Stimulated activated CD8-positive, alpha-beta memory T cell treated with anti-CD3 and anti-CD28 coated beads, Interleukin-12 subunit alpha, Interleukin-12 subunit beta, amount 100 ng/mL, for 24 hours (primary cell): ENCODE measurements around the gene PTPN13.
"Not testable (repeated sequence)": the region's sequence is repeated elsewhere in the genome, so short reads cannot be mapped to it uniquely, and the experiment has no call there.

Experiments used
- DNase-seq: peaks from one replicate; pipeline ENCODE4 v3.0.0-alpha.2; 2020; ENCODE audit errors: extremely low read depth

The PTPN13 gene

DNA sequence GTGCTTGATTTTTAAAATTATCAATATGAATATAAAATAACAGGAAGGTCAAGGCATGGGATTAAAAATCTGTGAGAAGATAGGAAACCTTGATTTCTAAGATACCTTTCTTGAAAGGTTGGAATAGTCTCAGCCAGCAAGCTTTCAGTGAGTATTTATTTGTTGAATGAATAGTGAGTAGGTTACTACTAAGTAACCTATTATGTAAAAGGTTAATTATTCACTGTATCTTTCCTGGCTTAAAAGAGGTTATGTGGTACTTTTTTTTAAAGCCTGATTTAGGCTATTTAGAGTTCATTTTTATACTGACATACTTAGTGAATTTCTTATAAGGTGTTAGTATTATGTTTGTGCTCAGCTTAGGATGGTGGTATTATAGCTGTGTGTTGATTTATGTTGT lies 123.5 kb downstream of the PTPN13 start:
- DNase-seq, result no peak

DNA sequence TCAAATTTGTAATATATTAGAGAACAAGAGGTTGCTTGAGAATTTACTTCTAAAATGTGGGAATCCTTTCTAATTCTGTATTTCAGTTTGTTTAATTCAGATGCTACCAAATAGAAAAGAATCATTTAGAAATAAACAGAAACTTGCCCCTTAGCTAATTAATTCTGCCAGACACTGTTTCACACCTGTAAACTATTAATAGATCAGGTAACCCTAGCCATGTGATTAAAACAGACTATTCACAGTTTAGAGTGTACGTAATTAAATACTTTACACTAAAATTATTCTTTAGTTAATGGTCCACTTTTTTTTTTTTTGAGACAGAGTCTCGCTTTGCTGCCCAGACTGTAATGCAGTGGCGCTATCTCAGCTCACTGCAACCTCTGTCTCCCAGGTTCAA lies 124.0 kb downstream of the PTPN13 start:
- no peak for DNase-seq

DNA sequence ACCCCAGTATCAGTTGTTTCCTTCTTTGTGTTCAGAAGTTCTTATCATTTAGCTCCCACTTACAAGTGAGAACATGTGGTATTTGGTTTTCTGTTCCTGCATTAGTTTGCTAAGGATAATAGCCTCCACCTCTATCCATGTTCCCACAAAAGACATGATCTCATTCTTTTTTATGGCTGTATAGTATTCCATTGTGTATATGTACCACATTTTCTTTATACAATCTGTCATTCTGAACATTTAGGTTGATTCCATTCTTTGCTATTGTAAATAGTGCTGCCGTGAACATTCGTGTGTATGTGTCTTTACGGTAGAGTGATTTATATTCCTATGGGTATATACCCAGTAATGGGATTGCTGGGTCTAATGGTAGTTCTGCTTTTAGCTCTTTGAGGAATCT lies 125.0 kb downstream of the PTPN13 start:
- DNase-seq, result not testable (repeated sequence)

DNA sequence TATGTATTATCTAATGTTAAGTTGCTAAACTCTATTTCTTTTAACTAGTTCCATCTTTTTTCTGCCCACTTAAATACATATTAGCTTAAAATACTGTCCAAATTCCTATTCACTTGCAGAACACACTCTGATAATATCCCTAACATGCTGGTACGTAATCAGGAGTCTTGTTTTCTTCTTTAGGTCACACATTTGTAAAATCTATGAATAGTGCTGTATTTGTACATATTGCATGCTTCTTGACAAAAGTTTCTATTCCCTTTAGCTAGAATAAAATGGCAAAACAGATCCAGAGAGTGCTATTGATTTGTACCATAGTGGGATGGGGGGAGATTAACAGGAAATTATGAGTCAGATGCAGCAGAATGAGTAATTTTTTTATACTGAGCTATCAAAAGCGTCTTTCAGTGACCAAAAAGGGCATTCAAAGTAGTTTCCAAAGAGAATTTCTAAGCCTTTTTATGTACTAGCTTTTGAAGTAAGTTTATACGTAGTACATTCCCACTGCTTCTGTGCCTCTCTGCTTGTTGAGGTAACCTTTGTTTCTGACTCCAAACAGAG lies 126.5 kb downstream of the PTPN13 start:
- DNase-seq, result no peak

DNA sequence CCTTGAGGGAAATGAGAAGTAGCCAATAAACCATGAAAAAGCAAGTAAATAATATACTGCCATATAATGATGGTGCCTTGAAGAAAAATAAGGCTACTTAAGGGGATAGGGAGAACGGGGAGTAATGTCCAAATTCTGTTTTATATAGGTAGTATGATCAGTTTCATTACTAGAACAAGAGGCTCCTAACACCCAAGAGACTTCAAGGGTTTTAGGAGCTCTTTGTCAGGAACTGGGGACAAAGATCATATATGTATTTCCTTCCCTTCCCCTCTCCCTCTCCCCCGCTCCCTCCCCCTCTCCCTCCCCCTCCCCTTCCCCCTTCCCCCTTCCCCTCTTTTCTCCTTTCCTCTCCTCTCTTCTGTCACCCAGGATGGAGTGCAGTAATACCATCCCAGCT lies 127.3 kb downstream of the PTPN13 start:
- DNase-seq, result no peak

DNA sequence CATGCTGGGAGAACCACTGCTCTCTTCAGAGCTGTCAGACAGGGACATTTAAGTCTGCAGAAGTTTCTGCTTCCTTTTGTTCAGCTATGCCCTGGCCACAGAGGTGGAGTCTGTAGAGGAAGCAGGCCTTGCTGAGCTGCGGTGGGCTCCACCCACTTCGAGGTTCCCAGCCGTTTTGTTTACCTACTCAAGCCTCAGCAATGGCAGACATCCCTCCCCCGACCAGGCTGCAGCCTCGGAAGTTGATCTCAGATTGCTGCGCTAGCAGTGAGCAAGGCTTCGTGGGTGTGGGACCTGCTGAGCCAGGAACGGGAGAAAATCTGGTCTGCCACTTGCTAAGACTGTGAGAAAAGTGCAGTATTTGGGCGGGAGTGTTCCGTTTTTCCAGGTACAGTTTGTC lies 136.2 kb downstream of the PTPN13 start:
- DNase-seq, result no peak

DNA sequence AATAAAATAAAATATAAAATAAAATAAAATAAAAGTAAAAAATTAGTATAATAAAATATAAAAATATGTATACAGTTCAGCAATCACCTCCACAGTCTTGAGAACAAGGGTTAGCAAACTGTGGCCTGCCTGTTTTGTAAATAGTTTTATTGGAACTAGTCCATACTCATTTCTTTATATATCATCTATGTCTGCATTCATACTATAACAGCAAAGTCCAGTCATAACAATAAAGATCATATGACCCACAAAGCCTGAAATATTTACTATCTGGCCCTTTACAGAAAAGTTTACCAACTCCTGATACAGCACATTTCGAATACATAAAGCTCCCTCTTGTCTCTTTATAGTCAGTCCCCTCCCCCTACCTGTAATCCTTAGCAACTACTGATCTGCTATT lies 143.1 kb downstream of the PTPN13 start:
- DNase-seq, result no peak

DNA sequence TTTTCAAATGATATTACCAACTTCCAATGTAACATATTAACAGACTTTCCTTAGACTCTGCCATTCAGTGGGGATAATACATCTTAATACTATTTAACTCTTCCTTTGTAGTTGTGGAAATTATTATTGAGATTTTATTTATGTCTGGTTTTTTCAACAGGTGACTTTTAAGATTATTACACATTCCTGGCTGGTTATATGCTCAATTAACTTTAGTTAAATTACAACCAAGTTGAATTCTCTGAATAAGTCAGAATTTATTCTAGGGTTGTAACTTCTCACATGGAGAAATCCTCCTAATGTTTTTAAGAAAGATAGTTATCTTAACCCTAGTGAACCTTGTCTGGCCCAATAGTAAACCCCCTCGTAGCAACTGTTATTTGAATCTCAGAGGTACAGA lies 147.7 kb downstream of the PTPN13 start:
- no peak for DNase-seq

DNA sequence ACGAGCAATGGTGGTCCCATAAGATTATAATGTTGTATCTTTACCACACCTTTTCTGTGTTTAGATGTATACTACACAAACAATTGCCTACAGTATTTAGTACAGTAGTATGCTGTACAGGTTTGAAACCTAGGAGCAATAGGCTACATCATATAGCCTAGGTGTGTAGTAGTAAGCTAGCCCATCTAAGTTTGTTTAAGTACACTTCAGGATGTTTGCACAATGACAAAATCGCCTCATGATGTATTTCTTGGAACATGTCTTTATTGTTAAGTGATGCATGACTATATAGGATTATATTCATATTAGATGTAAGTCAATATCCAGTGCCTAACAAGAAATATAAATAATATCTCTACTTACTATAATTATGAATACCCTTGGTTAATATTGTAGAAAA lies 150.5 kb downstream of the PTPN13 start:
- DNase-seq, result no peak

DNA sequence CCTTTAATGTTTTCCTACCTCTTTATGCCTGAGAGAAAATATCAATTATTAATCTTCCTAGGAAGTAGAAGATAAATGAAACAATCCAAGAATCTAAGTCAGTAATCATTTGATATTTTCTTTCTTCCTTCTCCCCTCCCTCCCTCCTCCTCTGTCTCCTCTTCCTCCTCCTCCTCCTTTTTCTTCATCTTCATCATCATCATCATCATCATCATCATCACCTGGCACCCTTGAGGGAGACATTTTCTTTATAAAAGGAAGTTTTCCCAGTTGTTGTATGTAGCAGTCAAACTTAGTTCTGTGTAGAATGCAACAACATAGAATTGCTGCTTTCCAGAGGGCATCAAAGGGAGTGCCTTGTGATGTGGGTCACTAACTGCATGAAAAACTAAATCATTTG lies 155.0 kb downstream of the PTPN13 start:
- DNase-seq, result no peak

DNA sequence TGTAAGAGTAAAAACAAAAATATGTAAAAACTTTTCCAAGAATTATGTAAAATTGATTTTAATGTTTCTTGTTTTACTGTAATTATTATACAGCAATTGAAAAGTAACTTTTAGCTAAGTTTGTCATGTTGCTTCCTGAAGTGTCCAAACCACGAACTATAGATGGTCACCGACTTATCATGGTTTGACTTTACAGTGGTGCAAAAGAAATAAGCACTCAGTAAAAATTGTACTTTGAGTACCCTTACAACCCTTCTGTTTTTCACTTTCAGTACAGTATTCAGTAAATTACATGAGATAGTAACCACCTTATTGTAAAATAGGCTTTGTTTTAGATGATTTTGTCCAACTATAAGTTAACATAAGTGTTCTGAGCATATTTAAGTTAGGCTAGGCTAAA lies 161.3 kb downstream of the PTPN13 start:
- DNase-seq, result no peak

DNA sequence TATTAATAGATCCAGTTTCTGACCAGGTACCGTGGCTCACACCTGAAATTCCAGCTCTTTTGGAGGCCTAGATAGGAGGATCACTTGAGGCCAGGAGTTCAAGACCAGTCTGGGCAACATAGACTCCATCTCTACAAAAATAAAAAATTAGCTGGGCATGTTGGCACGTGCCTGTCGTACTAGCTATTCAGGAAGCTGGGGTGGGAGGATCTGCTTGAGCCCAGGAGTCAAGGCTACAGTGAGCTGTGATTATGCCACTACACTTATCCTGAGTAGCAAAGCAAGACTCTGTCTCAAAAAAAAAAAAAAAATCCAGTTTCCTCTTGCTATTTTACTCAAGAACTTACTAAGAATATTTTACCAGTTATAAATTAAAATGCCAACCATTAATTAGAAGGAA lies 163.4 kb downstream of the PTPN13 start:
- DNase-seq, result no peak

DNA sequence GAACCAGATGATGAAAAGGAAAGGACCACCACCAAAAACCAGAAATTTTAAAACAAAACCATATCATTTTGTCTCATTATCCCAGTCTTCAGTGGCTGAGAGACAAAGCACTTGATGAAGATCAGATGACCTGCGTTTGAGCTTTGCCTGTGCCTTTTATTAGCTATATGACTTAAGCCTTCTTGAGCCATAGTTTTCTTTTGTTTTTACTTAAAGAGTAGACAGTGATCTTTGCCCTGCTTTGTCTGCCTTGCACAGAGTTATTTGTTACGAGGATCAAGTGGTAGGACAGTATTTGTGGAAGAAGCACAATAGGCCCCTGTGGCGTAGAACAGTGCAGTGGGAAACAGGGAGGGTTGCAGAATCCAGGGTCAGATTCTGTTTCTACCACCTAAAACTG lies 165.2 kb downstream of the PTPN13 start:
- DNase-seq, result no peak

DNA sequence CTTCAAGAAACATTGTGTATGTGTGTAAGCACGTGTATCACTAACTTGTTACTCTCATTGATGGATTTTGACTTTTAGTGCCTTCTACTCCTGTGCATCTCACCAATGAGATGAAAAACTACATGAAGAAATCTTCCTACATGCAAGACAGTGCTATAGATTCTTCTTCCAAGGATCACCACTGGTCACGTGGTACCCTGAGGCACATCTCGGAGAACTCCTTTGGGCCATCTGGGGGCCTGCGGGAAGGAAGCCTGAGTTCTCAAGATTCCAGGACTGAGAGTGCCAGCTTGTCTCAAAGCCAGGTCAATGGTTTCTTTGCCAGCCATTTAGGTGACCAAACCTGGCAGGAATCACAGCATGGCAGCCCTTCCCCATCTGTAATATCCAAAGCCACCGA lies 168.5 kb downstream of the PTPN13 start:
- DNase-seq, result no peak

DNA sequence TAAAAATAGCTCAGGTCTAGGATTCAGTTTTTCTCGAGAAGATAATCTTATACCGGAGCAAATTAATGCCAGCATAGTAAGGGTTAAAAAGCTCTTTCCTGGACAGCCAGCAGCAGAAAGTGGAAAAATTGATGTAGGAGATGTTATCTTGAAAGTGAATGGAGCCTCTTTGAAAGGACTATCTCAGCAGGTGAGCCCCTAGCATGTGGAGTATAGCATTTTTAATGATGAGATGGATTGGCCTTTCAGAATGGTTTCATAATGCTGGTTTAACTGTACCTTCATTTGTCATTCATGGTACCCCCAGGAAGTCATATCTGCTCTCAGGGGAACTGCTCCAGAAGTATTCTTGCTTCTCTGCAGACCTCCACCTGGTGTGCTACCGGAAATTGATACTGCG lies 175.7 kb downstream of the PTPN13 start:
- no peak for DNase-seq

DNA sequence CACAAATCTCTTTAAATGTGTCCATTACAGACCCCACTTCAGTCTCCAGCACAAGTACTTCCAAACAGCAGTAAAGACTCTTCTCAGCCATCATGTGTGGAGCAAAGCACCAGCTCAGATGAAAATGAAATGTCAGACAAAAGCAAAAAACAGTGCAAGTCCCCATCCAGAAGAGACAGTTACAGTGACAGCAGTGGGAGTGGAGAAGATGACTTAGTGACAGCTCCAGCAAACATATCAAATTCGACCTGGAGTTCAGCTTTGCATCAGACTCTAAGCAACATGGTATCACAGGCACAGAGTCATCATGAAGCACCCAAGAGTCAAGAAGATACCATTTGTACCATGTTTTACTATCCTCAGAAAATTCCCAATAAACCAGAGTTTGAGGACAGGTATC lies 177.0 kb downstream of the PTPN13 start:
- DNase-seq, result no peak

DNA sequence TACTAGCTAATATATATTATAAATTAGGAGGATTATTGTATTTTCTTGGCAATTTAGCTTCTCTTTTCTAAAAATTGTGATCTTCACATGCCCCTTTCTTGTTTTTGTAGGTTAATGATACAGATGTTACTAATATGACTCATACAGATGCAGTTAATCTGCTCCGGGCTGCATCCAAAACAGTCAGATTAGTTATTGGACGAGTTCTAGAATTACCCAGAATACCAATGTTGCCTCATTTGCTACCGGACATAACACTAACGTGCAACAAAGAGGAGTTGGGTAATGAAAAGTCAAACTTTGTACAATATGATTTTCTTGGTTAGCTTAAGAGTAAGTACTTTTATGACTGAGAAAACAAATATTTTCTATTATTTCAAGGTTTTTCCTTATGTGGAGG lies 180.9 kb downstream of the PTPN13 start:
- DNase-seq, result no peak

DNA sequence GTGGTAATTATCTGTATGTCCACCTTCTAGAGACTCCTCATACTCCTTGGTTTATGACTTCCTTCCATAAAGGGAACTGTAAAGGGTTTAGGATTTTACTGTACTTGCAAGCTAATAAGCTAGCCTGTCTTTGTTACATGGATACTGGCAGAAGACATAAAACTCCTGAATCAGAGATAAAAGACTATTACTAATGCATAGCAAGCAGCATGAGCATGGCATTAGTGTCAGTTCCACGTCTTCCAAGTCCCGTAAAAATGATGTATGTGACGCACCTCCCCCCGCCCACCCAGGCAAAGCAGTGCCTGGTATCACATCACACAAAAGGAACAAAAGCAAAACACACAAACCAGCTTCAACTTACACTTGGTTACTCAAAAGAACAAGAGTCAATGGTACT lies 184.1 kb downstream of the PTPN13 start:
- no peak for DNase-seq

DNA sequence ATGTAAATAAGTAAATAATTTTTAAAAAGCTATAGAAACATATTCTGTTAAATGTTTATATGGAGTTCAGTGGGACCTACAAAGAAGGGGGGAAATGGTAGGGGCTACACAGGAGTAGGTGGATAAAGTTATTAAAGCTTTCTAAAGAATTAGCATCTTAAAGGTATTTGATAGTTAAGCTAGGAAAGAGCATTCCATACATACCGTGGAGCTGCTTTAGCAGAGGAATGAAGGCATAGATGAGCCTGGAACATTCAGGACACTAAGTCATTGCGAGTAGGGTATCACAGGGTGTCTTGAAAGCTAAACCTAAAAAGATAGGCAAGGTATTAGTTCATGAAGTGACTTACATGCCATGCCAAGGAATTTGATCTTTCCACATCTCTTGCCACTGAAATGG lies 194.7 kb downstream of the PTPN13 start:
- no peak for DNase-seq

DNA sequence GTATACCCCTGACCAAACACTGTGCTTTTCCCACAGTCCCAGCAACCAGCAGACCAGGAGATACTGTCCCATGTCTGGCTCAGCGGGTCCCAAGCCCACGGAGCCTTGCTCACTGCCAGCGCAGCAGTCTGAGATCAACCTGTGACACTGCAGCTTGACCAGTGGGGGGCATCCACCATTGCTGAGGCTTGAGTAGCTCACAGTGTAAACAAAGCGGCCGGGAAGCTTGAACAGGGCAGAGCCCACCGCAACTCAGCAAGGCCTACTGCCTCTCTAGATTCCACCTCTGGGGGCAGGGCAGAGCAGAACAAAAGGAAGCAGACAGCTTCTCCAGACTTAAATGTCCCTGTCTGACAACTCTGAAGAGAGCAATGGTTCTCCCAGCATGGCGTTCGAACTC lies 197.0 kb downstream of the PTPN13 start:
- no peak for DNase-seq

DNA sequence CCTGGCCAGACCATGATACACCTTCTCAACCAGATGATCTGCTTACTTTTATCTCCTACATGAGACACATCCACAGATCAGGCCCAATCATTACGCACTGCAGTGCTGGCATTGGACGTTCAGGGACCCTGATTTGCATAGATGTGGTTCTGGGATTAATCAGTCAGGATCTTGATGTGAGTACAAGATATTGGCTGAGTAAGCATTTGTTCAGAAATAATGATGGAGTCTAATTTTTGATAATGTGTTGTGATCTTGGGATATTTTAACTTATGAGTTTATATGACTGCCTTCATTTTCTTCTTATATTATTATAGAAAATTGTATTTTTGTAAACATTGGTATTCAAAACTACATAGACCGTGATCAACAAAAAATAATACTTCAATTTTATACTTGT lies 215.7 kb downstream of the PTPN13 start:
- DNase-seq, result no peak

DNA sequence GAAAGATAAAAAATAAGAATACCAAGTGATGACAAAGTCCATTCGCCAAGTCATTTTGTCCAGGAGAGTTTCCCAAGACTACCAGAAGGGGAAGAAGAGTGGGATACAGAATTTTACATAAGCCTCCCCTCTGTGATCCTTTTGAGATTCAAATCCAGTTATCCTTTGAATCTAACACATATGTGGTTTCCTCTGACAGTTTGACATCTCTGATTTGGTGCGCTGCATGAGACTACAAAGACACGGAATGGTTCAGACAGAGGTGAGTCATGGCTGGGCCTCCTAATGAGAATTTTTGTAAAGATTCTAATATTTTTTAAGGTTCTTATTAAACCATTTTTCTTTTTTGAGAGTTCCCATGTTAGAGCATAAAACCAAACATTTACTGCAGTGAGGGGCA lies 216.7 kb downstream of the PTPN13 start:
- no peak for DNase-seq

DNA sequence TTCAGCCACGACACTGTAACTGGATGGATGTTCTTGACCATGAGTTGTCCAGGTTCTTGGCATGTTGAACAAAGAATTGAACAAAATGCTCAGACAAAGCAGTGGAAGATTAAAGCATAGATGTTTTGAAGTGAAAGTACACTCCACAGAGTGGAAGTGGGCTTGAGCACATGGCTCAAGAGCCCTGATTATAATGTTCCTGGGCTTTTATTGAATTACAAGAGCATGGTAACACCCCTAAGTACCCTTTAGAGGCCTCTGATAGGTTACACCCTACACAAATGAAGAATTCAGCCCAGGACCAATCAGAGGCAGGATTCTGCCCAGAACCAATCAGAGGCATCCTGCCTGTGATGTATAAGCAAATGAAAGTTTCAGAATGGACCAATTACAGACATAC lies 221.5 kb downstream of the PTPN13 start:
- DNase-seq, result no peak

DNA sequence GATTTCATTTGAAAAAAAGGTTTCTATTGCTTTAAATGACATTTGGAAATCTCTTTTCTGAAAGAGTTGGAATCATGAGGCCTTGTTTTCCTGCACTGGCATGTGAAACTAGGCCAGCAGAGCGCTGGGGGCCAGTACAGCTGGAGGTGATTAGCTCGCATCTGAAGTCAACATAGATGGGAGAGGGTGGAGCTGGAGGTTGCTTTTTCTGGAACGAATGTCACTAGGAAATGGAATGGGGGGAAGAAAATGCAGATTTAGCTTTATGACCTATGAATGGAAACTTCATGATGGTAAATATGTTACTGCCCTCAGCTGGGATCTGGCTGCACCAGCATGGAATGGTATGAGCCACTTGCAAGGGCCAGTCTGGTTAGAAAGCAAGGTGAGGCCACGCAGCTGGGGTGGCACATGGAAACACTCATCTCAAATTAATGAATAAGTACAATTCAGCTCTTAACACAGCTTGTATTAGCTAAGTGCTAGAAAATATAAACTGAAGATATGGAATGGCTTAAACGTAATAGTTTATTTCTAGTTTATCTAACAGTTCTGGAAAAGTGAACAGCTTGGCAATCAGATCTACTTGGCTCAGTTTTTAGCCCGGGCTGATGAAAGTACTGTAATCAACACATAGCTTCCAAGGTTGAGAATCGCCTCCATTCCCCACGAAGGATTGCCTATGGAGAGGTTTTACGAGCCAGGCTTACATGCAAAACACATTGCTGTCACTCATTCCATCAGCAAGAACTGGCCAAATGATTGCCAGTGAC lies 222.6 kb downstream of the PTPN13 start:
- DNase-seq, result no peak
